ENCODE results near the gene APPBP2.

The APPBP2 gene

DNA sequence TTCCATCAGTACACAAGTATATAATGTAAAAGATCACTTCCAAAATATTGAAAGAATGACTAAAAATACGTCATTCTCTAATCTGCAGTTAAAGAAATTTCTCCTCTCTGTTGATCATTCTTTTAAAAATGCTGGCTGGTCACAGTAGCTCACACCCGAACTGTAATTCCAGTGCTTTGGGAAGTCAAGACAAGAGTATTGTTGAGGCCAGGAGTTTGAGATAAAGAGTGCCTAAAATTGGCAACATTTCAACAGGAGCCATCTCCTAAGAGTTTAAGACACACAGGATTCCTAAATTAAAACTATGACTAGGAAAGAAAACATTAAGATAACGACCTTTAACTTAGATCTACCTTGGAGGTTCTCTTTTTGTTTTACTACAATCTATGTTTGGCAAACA is 129.6 kb downstream of the APPBP2 start:
- DNase-seq (ENCODE audit: low read depth), result no peak

DNA sequence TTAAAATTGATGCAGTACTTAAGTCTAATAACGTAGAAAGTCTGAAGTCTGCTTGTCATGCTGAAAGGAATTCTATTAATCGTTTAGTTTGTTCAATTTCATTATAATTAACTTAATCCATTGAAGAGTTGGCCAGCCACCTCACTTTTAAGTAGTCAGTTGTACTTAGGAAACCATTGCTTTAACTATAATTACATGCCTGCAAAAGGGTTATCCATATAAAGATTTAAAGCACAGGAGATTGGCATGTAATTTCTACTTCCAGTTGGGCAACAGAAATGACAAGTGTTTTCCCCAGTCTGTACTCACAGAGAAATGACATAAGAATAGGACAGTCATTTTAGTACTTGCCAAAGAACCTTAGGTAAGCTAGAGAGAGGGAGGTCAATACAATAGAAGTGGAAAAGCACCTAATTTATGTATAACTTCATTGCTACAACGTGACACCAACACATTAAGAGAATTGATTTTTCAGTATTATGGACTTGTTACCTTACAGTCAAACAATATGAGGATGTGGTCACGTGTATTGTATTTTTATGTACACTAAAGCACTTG is 130.5 kb downstream of the APPBP2 start:
- DNase-seq (ENCODE audit: low read depth), result no peak

- no peak for DNase-seq (ENCODE audit: low read depth)
These were observed 132.0 kb downstream of the APPBP2 start for GRCh38 chr17:60393840-60394723.

Data from stimulated activated CD8-positive, alpha-beta memory T cell treated with anti-CD3 and anti-CD28 coated beads, Interleukin-12 subunit alpha, Interleukin-12 subunit beta, amount 100 ng/mL, for 4 hours (primary cell).